Retina (tissue), 1 donor: ENCODE data around the gene HES7.
A peak's percentile ranks its signal among the peaks of the same experiment; 100 is the strongest.

ENCODE experiments used
- DNase-seq: peaks from one replicate; pipeline ENCODE4 v3.0.0-alpha.2; 2016

The HES7 gene

GRCh38 chr17:8155231-8155995 lies 31.5 kb upstream of the HES7 start:
- no peak for DNase-seq

- no peak for DNase-seq
Measured at GRCh38 chr17:8154608-8155155, 30.8 kb upstream of the HES7 start.

- peak; percentile 92 for DNase-seq
Measured at GRCh38 chr17:8153957-8154607, 30.2 kb upstream of the HES7 start.

GRCh38 chr17:8153525-8153956 lies 29.6 kb upstream of the HES7 start:
- peak; percentile 55 for DNase-seq

GRCh38 chr17:8153031-8153451 lies 29.1 kb upstream of the HES7 start:
- DNase-seq = no peak

- DNase-seq = peak; percentile 95
Measured at GRCh38 chr17:8152112-8152775, 28.3 kb upstream of the HES7 start, which contains the start of gene PER1. Gene PER1 (minus strand): TSS chr17:8152404. CDS start chr17:8150706, 1,698 bp downstream.

GRCh38 chr17:8151641-8152111 lies 27.8 kb upstream of the HES7 start:
- no peak for DNase-seq

GRCh38 chr17:8151120-8151640 lies 27.3 kb upstream of the HES7 start:
- DNase-seq = peak; percentile 94

- DNase-seq = no peak
Measured at GRCh38 chr17:8150194-8151119, 26.6 kb upstream of the HES7 start.

GRCh38 chr17:8149419-8150193 lies 25.7 kb upstream of the HES7 start:
- no peak for DNase-seq

GRCh38 chr17:8148560-8148959 lies 24.7 kb upstream of the HES7 start:
- no peak for DNase-seq

GRCh38 chr17:8147805-8148404 lies 24.0 kb upstream of the HES7 start:
- no peak for DNase-seq

GRCh38 chr17:8147141-8147804 lies 23.4 kb upstream of the HES7 start:
- DNase-seq = no peak

- no peak for DNase-seq
Measured at GRCh38 chr17:8146381-8147140, 22.7 kb upstream of the HES7 start.

GRCh38 chr17:8145811-8146210 lies 21.9 kb upstream of the HES7 start:
- DNase-seq = no peak

- DNase-seq = no peak
Measured at GRCh38 chr17:8144401-8145231, 20.7 kb upstream of the HES7 start.

- DNase-seq = no peak
Measured at GRCh38 chr17:8143581-8144400, 19.9 kb upstream of the HES7 start.
